ENCODE data around the gene CFD.
"Not testable (repeated sequence)": the region's sequence is repeated elsewhere in the genome, so short reads cannot be mapped to it uniquely, and the experiment has no call there.

CFD gene

GRCh38 chr19:858868-859843, at the start of gene CFD:
CFD (plus strand) TSS chr19:859664; CDS start chr19:859690, 26 bp downstream.
- in situ Hi-C loops (cut with MboI; ENCODE audit: low sequenced_read_pairs): loop anchor here (25.0 kb wide), 1 partner anchor 128 kb away; the partner anchor contains the start of gene WDR18

- in situ Hi-C loops (cut with MboI; ENCODE audit: low sequenced_read_pairs): no loop called here
Observed at GRCh38 chr19:810077-810855, 49.2 kb upstream of the CFD start.

DNA sequence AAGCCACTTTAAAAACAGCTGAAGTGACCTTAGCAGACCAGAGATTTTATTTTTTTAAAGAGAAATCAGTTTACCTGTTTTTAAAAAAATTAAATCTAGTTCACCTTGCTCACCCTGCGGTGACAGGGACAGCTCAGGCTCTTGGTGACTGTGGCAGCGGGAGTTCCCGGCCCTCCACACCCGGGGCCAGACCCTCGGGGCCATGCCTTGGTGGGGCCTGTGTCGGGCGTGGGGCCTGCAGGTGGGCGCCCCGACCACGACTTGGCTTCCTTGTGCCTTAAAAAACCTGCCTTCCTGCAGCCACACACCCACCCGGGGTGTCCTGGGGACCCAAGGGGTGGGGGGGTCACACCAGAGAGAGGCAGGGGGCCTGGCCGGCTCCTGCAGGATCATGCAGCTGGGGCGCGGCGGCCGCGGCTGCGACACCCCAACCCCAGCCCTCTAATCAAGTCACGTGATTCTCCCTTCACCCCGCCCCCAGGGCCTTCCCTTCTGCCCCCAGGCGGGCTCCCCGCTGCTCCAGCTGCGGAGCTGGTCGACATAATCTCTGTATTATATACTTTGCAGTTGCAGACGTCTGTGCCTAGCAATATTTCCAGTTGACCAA, 48.5 kb upstream of the CFD start:
- in situ Hi-C loops (cut with MboI; ENCODE audit: low sequenced_read_pairs): no loop called here

- in situ Hi-C loops (cut with MboI; ENCODE audit: low sequenced_read_pairs): no loop called here
Observed at GRCh38 chr19:811506-812048, 47.9 kb upstream of the CFD start.

DNA sequence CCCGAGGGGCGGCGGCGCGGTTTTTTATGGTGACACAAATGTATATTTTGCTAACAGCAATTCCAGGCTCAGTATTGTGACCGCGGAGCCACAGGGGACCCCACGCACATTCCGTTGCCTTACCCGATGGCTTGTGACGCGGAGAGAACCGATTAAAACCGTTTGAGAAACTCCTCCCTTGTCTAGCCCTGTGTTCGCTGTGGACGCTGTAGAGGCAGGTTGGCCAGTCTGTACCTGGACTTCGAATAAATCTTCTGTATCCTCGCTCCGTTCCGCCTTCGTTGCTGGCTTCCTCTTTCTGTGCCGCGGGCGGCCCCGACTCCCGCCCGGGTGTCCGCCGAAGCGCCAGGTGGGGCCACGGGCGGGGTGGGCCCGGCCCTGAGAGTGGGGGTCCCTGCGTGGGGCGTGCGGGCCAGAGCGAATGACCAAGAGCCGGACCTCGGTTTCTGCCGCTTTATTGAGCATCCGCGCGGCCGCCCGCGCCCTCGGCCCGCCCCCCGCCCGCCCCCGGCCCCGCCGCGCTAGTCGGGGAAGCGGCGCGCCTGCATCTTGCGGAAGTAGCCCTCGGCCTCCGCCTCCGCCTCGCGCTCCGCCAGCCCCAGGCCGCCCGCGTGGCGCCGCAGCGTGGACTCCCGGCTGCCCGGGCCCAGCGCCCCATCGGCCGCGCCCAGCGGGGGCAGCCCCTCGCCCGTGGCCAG, 47.3 kb upstream of the CFD start:
- in situ Hi-C loops (cut with MboI; ENCODE audit: low sequenced_read_pairs): no loop called here

DNA sequence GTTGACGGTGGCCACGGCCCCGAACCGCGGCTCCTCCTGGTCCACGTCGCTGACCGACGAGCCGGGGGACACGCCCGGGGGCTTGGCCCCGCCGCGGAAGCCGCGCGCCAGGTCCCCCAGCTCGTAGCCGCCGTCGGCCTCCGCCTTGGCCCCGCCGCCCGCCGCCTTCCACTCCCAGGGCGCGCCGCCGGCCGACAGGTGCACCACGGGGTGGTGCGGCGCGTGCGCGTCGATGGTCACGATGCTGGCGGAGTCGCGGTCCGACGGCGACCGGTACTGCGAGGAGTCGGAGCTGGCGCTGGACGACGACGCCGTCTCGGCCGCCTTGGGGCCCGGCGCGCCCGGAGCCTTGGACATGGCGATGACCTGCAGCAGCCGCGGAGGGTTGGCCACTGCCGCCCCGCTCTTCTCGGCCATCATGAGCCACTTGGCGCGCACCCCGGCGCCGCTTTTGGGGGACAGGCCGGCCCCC, 46.7 kb upstream of the CFD start:
- in situ Hi-C loops (cut with MboI; ENCODE audit: low sequenced_read_pairs): no loop called here

GRCh38 chr19:813219-814151, 46.0 kb upstream of the CFD start:
- in situ Hi-C loops (cut with MboI; ENCODE audit: low sequenced_read_pairs): no loop called here

DNA sequence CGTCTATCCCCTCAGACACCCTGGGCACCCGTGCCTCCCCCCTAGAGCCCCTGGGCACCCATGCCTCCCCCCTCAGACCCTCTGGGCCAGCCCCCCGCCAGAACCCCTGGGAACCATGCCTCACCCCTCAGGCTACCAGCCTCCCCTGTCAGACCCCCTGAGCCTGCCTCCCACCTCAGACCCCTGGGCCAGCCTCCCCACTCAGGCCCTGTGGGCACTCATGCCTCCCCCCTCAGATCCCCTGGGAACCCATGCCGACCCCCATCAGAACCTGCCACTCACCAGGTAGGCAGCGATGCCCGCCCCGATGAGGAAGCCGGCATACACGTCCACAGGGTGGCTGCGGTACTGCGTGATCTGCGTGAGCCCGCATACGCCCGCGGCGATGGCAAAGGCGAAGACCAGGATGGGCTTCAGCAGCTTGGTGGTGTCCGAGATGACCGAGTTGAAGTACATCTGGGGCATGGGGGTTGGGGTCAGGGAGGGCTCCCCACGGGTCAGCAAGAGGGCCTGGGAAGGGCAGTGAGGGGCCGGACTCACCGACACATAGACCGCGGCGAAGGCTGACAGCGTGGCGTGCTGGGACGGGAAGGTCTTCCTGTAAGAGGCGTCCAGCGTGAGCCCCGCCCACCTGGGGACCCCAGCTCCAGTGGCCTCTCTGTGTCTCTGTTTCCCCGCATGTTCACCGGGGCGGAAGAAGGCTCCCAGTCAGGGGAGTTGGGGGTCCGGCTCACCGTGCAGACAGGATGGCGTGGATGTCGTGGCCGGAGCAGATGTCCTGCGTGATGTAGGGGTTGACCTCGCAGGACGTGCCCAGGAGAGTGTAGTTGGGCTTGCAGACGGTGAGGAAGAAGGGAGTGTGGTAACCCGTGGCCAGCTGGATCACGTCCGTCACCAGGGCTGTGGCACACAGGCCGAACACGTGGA, 45.0 kb upstream of the CFD start:
- in situ Hi-C loops (cut with MboI; ENCODE audit: low sequenced_read_pairs): no loop called here

GRCh38 chr19:815079-815774, 44.2 kb upstream of the CFD start:
- in situ Hi-C loops (cut with MboI; ENCODE audit: low sequenced_read_pairs): no loop called here

GRCh38 chr19:815775-816499, 43.5 kb upstream of the CFD start:
- in situ Hi-C loops (cut with MboI; ENCODE audit: low sequenced_read_pairs): no loop called here

GRCh38 chr19:816500-816857, 43.0 kb upstream of the CFD start:
- in situ Hi-C loops (cut with MboI; ENCODE audit: low sequenced_read_pairs): no loop called here

DNA sequence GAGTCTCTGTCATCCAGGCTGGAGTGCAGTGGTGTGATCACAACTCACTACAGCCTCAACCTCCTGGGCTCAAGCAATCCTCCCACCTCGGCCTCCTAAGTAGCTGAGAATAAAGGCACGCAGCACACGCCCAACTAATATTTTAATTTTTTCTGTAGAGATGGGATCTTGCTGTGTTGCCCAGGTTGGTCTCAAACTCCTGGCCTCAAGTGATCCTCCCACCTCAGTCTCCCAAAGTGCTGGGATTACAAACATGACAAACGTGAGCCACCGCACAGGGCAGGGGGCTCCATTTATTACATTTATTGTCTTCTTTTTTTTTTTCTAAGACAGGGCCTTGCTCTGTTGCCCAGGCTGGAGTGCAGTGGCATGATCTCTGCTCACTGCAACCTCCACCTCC, 39.3 kb upstream of the CFD start:
- in situ Hi-C loops (cut with MboI; ENCODE audit: low sequenced_read_pairs): not testable (repeated sequence)

- in situ Hi-C loops (cut with MboI; ENCODE audit: low sequenced_read_pairs): no loop called here
Observed at GRCh38 chr19:821231-821824, 38.1 kb upstream of the CFD start.

DNA sequence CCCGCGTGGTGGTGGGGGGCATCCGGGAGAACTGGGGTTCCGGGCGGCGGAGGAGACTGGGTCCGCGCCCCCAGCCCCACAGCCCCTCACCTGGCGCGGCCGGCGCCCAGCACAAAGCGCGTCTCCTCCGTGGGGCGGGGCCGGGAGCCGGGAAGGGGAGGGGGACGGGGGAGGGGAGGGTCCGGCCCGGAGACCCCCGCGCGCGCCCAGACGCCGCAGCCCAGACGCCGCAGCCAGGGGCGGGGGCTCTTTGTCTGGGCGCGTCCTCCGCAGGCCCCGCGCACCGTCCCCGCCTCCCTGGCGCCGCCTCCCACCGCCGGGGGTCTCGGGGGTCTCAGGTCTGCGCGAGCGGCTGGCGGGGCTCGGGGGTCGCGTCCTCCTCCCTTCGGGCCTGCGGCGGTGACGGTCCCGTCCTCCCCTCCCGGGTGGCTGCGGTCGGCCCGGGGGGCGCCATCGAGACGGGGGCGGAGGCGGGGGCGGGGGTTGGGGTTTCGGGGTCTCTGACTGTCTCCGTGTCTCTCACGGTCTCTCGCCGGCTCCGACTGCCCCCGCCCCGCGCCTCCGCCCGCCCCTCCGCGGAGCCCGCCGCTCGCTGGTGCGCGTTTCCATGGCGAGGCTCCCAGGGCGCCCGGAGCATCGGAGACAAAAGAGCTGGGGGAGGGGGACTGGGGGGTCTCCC, 37.5 kb upstream of the CFD start, which contains the start of gene PLPPR3:
TSS of gene PLPPR3 (minus strand) at position 131 of the 679 bp plus-strand sequence. CDS start 396 bp downstream, outside the sequence.
- in situ Hi-C loops (cut with MboI; ENCODE audit: low sequenced_read_pairs): no loop called here

DNA sequence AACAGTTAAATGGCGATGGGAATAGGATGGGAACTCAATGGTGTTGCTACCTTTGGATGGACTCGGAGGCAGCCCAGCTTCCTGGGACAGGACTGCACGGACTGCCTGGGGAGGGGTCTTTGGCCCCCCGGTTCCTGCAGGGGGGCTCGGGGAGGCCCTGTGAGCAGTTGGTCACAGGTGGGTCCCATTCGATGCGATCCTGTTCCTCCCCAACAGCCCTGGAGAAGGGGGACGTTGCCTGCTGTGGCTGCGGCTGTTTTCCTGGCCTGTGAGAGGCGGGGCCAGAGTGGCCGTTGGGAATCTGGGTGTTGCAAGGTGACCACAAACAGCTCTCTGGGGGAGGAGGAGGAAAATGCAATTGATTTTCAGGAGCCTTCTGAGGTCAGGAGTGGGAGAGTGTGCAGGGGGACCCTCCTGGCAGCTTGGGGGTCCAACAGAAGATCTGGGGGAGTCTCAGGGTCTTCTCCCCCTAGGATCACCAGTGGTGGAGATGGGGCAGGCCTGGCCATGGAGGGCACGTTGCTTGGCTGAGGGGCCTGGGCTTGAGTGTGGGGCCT, 35.8 kb upstream of the CFD start:
- in situ Hi-C loops (cut with MboI; ENCODE audit: low sequenced_read_pairs): no loop called here

DNA sequence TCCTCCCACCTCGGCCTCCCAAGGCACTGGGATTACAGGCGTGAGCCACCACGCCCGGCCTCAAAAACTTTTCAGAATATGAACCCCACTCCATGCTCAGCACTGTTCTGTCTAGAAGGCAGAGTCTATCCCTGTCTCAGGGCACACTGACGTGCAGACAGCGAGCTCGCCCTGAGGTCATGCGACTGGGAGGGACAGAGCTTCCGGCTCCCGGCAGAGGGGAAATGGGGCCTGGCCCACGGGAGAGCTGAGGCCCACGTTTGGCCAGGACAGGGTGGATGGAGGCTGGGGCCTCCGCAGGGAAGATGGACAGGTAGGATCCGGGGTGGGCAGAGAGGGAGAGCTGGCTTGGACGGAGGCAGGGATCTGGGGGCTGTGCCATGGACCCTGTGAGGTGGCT, 34.6 kb upstream of the CFD start:
- in situ Hi-C loops (cut with MboI; ENCODE audit: low sequenced_read_pairs): no loop called here

Measured in HL-60/S4 treated with phorbol 12-myristate 13-acetate at 8.2 ng/mL for 4 days and 3 days (cell line).